HepG2 (cell line): ENCODE results near the gene YTHDF1. TPM values are rescaled to one million over a fixed set of nuclear protein-coding genes. Genes with fewer than 3 reads are reported as not detected.

Experiments used
- FIP1L1 ChIP-seq: fragments of 200-400 bp; formaldehyde crosslinking; IDR thresholded peaks from 2 replicates; pipeline ENCODE4 v1.6.1; 2018; ENCODE audit warnings: low read depth, mild to moderate bottlenecking, low read length, moderate library complexity, borderline replicate concordance; ENCODE audit not compliant: insufficient read depth
- HDAC6 ChIP-seq: fragments of 200-600 bp; sonication (generic); IDR thresholded peaks from 2 replicates; pipeline ENCODE4 v1.7.0; 2017; ENCODE audit warnings: mild to moderate bottlenecking, antibody characterized with exemption, low read length, low read depth
- IKZF1 ChIP-seq: fragments of 450-650 bp; IDR thresholded peaks from 2 replicates; pipeline ENCODE4 v1.7.1; 2016
- KDM1A ChIP-seq: IDR thresholded peaks from 2 replicates; pipeline ENCODE4 v1.6.1; 2016; ENCODE audit warnings: missing compliant biosample characterization
- MIER2 ChIP-seq: IDR thresholded peaks from 2 replicates; pipeline ENCODE4 v1.6.1; 2016; ENCODE audit warnings: missing biosample characterization, missing genetic modification reagents
- MIER3 ChIP-seq: IDR thresholded peaks from 2 replicates; pipeline ENCODE4 v1.6.1; 2016; ENCODE audit warnings: missing compliant biosample characterization, borderline replicate concordance
- MXD4 ChIP-seq: IDR thresholded peaks from 2 replicates; pipeline ENCODE4 v1.6.1; 2016; ENCODE audit warnings: mild to moderate bottlenecking, missing biosample characterization, missing genetic modification reagents
- PRMT3 ChIP-seq: sonication (generic); formaldehyde crosslinking; IDR thresholded peaks from 2 replicates; pipeline ENCODE4 v1.8.1; 2022; ENCODE audit warnings: low read depth, mild to moderate bottlenecking, moderate library complexity, missing genetic modification reagents, borderline replicate concordance
- SCMH1 ChIP-seq: sonication (generic); formaldehyde crosslinking; IDR thresholded peaks from 2 replicates; pipeline ENCODE4 v1.9.0; 2021; ENCODE audit warnings: missing genetic modification reagents, mild to moderate bottlenecking, borderline replicate concordance
- ZBTB8A ChIP-seq: sonication (generic); formaldehyde crosslinking; IDR thresholded peaks from 2 replicates; pipeline ENCODE4 v1.4.0; 2020; ENCODE audit warnings: mild to moderate bottlenecking, low read depth, missing genetic modification reagents, borderline replicate concordance
- ZC3H4 ChIP-seq: sonication (generic); formaldehyde crosslinking; IDR thresholded peaks from 2 replicates; pipeline ENCODE4 v1.4.0; 2020; ENCODE audit warnings: missing genetic modification reagents, borderline replicate concordance
- ZMYM3 ChIP-seq: sonication (generic); formaldehyde crosslinking; IDR thresholded peaks from 2 replicates; pipeline ENCODE4 v1.5.1; 2020; ENCODE audit warnings: mild to moderate bottlenecking, missing genetic modification reagents
- ZMYM4 ChIP-seq: sonication (generic); formaldehyde crosslinking; IDR thresholded peaks from 2 replicates; pipeline ENCODE4 v1.8.1; 2023; ENCODE audit warnings: mild to moderate bottlenecking, missing genetic modification reagents
- ZNF552 ChIP-seq: sonication (generic); formaldehyde crosslinking; IDR thresholded peaks from 2 replicates; pipeline ENCODE4 v1.9.0; 2022; ENCODE audit warnings: missing genetic modification reagents, mild to moderate bottlenecking, borderline replicate concordance
- ZNF605 ChIP-seq: sonication (generic); formaldehyde crosslinking; IDR thresholded peaks from 2 replicates; pipeline ENCODE4 v1.8.0; 2022; ENCODE audit warnings: mild to moderate bottlenecking, missing genetic modification reagents
- ZNF749 ChIP-seq: sonication (generic); formaldehyde crosslinking; IDR thresholded peaks from 2 replicates; pipeline ENCODE4 v1.8.0; 2022; ENCODE audit warnings: mild to moderate bottlenecking, missing genetic modification reagents, moderate library complexity, borderline replicate concordance
- polyA plus RNA-seq, 8 experiments: library from polyadenylated mRNA; depleted of rRNA in 3 of 8; stranded (reverse) in 7 of 8; unstranded in 1 of 8; fragments of >200 nt; fragmentation: Illumina TruSeq in 4 of 8; extraction: Trizol in 4 of 8; gene quantifications; 2 replicates each; pipeline versions ENCODE4 v1.2.1 to v1.2.3, GENCODE V29; 2011 to 2016; ENCODE audit warnings: low read depth in 4 of 8, missing spikeins in 1 of 8, mixed read lengths in 1 of 8; ENCODE audit not compliant: insufficient read depth in 1 of 8
- total RNA-seq, 5 experiments: library from RNA; depleted of rRNA; stranded (reverse); fragments of >200 nt; fragmentation: Illumina TruSeq; extraction: Trizol; gene quantifications; 2 replicates each; pipeline ENCODE4 v1.2.3, GENCODE V29; 2016; ENCODE audit warnings: low read depth in 1 of 5
- TF ChIP-seq, protein P1 (sequence below): sonication (generic); formaldehyde crosslinking; IDR thresholded peaks from 2 replicates; pipeline ENCODE4 v1.4.0; 2020; ENCODE audit warnings: missing genetic modification reagents, borderline replicate concordance
- TF ChIP-seq, protein P2 (sequence below): sonication (generic); formaldehyde crosslinking; IDR thresholded peaks from 2 replicates; pipeline ENCODE4 v1.4.0; 2020; ENCODE audit warnings: mild to moderate bottlenecking, missing genetic modification reagents
- TF ChIP-seq, protein P3 (sequence below): sonication (generic); formaldehyde crosslinking; IDR thresholded peaks from 2 replicates; pipeline ENCODE4 v1.5.1; 2020; ENCODE audit warnings: missing genetic modification reagents, mild to moderate bottlenecking, borderline replicate concordance
- TF ChIP-seq, protein P4 (sequence below): sonication (generic); formaldehyde crosslinking; IDR thresholded peaks from 2 replicates; pipeline ENCODE4 v1.5.1; 2020; ENCODE audit warnings: mild to moderate bottlenecking, moderate library complexity, missing genetic modification reagents

Gene YTHDF1
- total and polyA plus RNA-seq, 2 of the 13 experiments (the other 11 are each of a cell fraction or from before 2014, with no cell fraction given), result 34.5 to 37.7 TPM

DNA sequence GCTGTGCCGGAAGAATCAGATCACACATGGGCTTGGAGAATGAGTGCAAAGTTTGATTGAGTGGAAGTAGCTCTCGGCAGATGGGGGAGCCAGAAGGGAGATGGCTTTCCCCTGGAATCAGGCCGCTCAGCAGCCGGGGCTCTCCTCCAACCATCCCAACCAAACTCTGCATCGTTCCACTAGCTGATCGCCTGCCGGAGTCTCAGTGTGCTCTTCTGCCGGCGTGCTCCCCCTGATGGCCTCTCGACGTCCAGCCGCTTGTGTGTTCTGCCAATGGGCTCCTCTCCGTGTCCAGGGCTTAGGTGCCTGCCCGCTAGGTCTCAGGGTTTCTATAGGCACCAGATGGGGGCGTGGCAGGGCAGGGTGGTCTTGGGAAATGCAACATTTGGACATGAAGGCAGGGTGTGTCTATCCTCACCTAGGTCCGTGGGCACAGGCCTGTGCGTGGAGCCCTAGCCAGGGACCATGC is 14.9 kb upstream of the YTHDF1 start (continued):
- no peak for TF ChIP-seq ZC3H4 (CRISPR knock-in tag)
- TF ChIP-seq KDM1A (CRISPR knock-in tag), result no peak
- no peak for TF ChIP-seq IKZF1
- TF ChIP-seq MXD4 (CRISPR knock-in tag), result 0 out of 2 replicates have a peak, but pooled peaks have one; percentile 34
- TF ChIP-seq, protein P1, sequence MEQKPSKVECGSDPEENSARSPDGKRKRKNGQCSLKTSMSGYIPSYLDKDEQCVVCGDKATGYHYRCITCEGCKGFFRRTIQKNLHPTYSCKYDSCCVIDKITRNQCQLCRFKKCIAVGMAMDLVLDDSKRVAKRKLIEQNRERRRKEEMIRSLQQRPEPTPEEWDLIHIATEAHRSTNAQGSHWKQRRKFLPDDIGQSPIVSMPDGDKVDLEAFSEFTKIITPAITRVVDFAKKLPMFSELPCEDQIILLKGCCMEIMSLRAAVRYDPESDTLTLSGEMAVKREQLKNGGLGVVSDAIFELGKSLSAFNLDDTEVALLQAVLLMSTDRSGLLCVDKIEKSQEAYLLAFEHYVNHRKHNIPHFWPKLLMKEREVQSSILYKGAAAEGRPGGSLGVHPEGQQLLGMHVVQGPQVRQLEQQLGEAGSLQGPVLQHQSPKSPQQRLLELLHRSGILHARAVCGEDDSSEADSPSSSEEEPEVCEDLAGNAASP, result no peak
- TF ChIP-seq MIER2, result peak; percentile 45; the same call in 1 of the 2 replicates
- no peak for TF ChIP-seq ZNF605 (CRISPR knock-in tag)
- no peak for TF ChIP-seq ZNF552 (CRISPR knock-in tag)
- TF ChIP-seq, protein P2, sequence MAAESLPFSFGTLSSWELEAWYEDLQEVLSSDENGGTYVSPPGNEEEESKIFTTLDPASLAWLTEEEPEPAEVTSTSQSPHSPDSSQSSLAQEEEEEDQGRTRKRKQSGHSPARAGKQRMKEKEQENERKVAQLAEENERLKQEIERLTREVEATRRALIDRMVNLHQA (CRISPR knock-in tag), result no peak
- TF ChIP-seq, protein P3, sequence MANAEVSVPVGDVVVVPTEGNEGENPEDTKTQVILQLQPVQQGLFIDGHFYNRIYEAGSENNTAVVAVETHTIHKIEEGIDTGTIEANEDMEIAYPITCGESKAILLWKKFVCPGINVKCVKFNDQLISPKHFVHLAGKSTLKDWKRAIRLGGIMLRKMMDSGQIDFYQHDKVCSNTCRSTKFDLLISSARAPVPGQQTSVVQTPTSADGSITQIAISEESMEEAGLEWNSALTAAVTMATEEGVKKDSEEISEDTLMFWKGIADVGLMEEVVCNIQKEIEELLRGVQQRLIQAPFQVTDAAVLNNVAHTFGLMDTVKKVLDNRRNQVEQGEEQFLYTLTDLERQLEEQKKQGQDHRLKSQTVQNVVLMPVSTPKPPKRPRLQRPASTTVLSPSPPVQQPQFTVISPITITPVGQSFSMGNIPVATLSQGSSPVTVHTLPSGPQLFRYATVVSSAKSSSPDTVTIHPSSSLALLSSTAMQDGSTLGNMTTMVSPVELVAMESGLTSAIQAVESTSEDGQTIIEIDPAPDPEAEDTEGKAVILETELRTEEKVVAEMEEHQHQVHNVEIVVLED (CRISPR knock-in tag), result no peak
- no peak for TF ChIP-seq ZBTB8A (CRISPR knock-in tag)
- no peak for TF ChIP-seq PRMT3 (CRISPR knock-in tag)
- TF ChIP-seq, protein P4, sequence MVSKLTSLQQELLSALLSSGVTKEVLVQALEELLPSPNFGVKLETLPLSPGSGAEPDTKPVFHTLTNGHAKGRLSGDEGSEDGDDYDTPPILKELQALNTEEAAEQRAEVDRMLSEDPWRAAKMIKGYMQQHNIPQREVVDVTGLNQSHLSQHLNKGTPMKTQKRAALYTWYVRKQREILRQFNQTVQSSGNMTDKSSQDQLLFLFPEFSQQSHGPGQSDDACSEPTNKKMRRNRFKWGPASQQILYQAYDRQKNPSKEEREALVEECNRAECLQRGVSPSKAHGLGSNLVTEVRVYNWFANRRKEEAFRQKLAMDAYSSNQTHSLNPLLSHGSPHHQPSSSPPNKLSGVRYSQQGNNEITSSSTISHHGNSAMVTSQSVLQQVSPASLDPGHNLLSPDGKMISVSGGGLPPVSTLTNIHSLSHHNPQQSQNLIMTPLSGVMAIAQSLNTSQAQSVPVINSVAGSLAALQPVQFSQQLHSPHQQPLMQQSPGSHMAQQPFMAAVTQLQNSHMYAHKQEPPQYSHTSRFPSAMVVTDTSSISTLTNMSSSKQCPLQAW (CRISPR knock-in tag), result peak; percentile 32; the same call in 1 of the 2 replicates
- TF ChIP-seq HDAC6, result no peak
- no peak for TF ChIP-seq FIP1L1
- peak; percentile 33; the same call in 1 of the 2 replicates for TF ChIP-seq ZMYM3 (CRISPR knock-in tag)
- TF ChIP-seq SCMH1 (CRISPR knock-in tag), result no peak
- no peak for TF ChIP-seq ZMYM4
- 0 out of 2 replicates have a peak, but pooled peaks have one; percentile 56 for TF ChIP-seq MIER3 (CRISPR knock-in tag)
- TF ChIP-seq ZNF749, result no peak
